Gastrocnemius medialis (tissue), 4 donors: ENCODE data around the gene GPR148.
"Not testable (repeated sequence)": the region's sequence is repeated elsewhere in the genome, so short reads cannot be mapped to it uniquely, and the experiment has no call there.

Source experiments
- CTCF ChIP-seq, 5 experiments: fragments of 450-650 bp in 3 of 5; fragments of 200-600 bp in 2 of 5; sonication (generic) in 2 of 5; IDR thresholded peaks in 4 of 5; conservative IDR thresholded peaks in 1 of 5; 1 replicate in 4 of 5; 2 replicates in 1 of 5; pipeline ENCODE4 v1.5.1; 2016 to 2019; ENCODE audit warnings: antibody characterized with exemption in 5 of 5, mild to moderate bottlenecking in 3 of 5, moderate library complexity in 3 of 5
- POLR2A ChIP-seq, 2 donors: fragments of 450-650 bp; IDR thresholded peaks; one replicate each; pipeline ENCODE4 v1.6.1; 2017; ENCODE audit warnings: antibody characterized with exemption in 2 of 2, mild to moderate bottlenecking in 2 of 2, moderate library complexity in 2 of 2

DNA sequence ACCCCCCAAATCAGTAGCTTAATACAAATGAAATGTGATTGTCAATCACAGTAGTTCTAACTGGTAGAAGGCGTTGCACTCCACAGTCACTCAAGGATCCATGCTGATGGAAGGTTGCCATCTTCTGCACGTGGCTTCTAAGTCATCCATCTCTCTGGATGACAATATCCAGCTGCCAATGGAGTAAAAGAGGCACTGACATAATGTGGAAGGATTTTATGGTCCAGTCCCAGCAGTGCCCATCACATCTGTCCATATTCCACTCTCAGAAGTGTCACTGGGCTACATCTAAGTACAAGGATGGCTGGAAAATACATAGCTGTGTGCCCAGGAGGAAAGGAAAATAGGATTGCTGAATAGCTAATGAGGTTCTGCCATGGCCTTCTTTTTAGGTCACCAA lies 14.1 kb upstream of the GPR148 start:
- not testable (repeated sequence) for TF ChIP-seq CTCF (IDR thresholded peaks at IDR 0.05 in 4 of 5, conservative IDR thresholded peaks at IDR 0.05 in 1 of 5); POLR2A (IDR thresholded peaks at IDR 0.05)
